Stimulated activated CD4-positive, alpha-beta T cell treated with anti-CD3 and anti-CD28 coated beads, Interleukin-4, amount 100 ng/mL, for 4 hours (primary cell): ENCODE measurements around the gene RBM45.
"Not testable (repeated sequence)": the region's sequence is repeated elsewhere in the genome, so short reads cannot be mapped to it uniquely, and the experiment has no call there.

Experiments used
- DNase-seq, 2 experiments: peaks; one replicate each; pipeline ENCODE4 v3.0.0-alpha.2; 2020

The RBM45 gene, protein sequence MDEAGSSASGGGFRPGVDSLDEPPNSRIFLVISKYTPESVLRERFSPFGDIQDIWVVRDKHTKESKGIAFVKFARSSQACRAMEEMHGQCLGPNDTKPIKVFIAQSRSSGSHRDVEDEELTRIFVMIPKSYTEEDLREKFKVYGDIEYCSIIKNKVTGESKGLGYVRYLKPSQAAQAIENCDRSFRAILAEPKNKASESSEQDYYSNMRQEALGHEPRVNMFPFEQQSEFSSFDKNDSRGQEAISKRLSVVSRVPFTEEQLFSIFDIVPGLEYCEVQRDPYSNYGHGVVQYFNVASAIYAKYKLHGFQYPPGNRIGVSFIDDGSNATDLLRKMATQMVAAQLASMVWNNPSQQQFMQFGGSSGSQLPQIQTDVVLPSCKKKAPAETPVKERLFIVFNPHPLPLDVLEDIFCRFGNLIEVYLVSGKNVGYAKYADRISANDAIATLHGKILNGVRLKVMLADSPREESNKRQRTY

DNA sequence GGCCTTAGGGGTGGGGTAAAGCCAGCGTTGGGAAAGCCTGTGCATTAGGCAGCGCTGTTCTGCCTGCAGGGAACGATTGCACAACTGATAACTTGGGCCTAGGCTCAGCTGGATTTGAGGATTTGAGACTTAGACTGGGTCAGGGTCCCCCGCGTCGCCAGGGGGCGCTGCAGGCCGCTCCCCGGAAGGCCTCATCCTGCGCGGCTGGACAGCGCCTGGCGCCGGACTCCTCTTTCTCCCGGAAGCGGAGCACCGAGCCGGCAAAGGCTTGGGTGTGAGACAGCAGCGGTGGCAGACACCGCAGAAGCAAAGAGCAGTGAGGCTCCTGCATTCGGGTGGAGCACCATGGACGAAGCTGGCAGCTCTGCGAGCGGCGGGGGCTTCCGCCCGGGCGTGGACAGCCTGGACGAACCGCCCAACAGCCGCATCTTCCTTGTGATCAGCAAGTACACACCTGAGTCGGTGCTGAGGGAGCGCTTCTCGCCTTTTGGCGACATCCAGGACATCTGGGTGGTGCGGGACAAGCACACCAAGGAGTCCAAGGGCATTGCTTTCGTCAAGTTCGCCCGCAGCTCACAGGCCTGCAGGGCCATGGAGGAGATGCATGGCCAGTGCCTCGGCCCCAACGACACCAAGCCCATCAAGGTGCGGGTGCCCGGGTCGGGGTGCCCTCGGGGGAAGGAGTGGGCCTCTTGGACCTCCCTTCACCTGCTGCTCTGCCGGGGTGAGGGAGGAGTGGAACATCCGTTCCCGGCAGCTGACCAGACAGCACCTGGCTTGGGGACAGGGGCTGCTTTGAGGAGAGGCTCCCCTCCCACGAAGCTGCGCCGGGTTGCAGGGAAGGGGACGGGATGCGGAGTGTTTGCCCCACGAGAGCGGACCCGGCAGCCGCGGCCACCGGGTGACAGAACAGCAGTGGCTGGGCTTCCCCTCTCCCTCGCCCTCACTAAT lies at the start of gene RBM45:
RBM45 (plus strand) TSS at position 236 of the 951 bp plus-strand sequence; CDS start at position 346, 110 bp downstream.
- peak; percentile 78 to 88 for DNase-seq

DNA sequence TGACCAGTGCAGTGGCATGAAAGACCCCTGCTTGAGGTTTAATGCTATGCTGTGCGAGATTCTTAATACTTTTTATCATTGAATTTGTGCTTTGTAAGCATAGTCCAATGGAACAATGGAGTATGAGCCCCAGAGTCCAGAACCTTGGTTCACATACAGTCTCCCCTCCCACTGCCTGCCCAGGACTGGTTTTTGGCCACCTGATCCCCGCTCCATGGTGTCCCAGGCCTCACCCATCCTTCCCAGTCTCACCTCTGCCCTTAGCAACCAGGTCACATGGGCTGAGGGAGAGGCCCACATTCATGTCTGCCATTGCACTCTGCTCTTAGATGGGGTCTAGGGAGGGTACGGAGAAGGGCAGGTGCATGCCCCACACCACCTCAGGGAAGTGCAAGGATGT lies 45.9 kb upstream of the RBM45 start:
- no peak for DNase-seq

DNA sequence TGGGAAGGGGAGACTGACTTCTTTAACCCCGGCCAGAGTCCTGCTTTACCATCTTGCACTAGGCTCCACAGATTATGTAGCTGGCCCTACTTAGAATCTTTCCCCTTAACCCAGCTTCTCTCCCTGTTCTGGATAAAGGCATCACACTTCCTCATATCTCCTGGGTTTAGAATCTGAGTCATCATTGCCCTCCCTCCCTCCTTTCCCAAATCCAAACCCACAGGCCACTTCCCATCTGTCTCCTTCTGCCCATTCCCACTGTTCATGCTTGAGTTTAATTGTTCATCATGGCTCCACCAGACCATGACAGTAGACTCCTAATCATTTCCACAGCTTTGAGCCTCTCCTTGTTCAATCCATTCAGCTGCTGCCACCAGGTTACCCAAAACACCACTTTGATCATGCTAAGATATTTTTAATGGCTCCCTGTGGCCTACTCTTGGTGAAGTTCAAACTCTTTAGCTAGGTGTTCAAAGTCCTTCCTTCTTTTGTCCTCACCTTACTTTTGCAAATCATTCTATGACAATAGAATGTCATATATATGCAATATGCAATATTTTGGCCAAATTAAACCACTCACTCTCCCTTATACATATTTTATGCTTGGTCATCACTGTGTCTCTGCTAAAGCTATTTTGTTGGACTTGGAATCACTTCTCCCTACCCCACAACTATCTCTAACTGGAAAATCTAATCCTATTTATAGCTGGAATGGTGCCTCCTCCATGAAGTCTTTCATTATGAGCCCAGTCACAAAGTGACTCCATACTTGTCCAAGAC lies 45.2 kb upstream of the RBM45 start:
- no peak for DNase-seq

DNA sequence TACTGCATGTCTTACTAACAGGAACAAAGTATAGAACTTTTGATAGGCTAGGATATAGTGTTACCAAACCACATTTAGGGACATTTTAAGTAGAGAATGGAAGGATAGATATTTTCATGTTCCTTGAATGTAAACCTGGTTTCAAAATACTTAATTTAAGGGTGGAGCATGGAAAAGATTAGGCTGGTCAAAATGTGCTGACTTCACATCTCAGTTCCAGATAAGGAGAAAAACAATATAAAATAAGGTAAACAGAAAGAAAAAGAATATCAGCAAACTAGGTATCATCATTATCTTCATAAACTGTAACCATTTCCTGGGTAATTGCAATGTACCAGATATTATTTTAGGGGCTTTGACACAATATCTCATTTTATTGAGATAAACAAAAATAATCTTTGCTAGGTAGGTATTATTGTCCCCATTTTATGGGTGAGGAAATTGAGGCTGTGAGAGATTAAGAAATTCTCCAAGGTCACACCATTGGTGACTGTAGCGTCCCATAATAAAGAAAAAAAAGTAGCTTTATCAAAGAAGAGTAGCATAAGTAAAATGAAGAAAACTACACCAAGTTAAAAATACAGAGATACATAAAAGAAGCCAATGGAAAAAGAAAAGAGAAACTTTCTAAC lies 43.3 kb upstream of the RBM45 start:
- no peak for DNase-seq

DNA sequence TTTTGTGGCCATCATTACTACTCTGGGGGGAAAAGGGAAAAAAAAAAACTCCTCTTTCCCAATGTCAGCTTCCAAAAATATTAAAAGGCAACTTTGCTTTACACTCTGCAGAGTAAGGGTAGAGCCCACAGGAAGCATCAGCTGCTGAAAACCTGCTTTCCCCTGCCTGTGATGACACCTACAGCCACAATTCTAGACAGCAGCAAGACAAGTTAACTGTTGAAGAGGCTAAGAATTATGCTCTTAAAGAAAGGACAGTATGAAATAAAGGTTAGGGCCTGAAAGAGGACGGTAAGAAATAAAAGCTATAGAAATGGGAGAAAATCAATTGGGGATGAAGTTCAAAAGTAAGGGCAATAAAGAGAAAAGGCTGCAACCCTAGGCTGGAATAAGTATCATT lies 42.7 kb upstream of the RBM45 start:
- DNase-seq, result no peak

DNA sequence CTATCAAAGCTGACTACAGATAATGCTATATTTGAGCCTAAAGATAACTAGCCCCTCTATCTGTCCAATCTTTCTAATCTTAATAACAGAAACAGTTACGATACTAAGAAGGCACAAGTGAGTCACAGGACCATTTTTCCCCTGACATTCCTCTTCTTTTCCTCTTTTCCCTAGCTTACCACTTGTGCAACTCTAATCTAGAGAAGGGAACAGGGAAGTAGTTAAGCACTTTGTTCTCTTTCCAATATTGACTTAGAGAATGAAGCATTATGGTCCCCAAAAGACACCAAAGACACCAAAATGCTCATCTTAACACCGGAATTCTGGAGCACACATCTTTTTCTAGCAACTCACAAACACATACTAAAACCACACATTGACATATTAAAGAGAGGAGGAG lies 41.4 kb upstream of the RBM45 start:
- no peak for DNase-seq

DNA sequence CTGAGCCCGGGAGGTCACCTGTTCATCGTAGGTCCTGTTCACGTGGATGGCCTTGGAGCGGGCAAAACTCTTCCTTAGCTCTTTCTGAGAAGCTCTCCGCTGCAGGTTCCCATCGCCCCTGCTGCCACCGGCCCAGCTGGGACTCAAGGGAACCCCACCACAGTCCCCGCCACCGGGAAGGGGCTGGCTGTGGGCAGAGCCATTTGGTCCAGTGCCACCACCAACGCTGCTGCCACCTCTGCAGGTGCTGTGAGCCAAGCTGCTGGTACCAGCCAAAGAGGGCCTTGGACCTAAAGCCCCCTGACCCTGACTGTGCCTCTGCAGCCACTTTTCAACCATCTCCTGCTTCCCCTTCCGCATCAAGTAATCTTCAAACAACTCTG lies 40.2 kb upstream of the RBM45 start:
- DNase-seq, result no peak

DNA sequence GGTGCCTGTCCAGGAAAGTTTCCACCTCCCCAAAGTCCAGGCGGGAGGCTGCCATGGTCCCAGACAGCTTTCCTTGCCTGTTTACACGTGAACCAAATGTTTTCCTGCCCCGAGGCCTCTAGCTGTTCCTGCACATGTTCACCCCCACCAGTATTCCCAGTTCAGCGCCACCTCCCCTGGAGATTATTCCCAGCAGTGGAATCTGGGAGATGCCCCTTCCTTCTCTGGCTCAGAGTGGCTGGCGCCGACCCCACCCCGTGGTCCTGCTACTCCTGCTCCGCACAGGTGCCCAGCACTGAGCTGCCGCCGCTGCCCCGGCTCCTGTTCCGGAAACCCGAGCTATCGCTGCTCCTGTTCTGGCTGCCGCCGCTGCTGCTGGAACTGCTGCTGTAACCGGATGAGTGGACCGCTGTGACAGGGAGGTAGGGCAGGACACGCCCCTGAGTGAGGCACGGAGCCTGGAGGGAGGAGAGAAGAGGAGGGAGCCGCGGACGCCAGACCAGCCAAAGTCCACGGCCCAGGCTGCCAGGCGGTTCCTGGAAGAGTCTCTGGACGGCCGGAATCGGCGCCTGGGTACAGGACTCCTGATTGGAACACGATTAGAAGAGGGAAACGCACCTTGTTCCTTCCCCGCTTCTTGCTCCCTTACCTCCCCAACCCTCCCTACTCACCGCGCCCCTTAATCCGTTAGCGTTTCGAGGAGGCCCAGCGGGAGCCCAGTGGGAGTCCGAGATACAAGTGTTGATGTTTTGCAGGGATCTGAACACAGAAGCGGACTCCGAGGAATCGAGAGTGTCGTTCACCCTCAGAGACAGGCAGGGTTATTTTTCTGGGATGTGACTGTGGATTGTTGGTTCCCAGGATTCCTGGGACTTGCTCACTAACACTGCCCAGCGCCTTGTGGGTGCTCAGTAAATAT lies 39.6 kb upstream of the RBM45 start, which contains the start of gene PDE11A:
PDE11A (minus strand) TSS at position 395 of the 919 bp plus-strand sequence; CDS start at position 55, 340 bp downstream.
- peak in 1 of 2 experiments; percentile 8 for DNase-seq

DNA sequence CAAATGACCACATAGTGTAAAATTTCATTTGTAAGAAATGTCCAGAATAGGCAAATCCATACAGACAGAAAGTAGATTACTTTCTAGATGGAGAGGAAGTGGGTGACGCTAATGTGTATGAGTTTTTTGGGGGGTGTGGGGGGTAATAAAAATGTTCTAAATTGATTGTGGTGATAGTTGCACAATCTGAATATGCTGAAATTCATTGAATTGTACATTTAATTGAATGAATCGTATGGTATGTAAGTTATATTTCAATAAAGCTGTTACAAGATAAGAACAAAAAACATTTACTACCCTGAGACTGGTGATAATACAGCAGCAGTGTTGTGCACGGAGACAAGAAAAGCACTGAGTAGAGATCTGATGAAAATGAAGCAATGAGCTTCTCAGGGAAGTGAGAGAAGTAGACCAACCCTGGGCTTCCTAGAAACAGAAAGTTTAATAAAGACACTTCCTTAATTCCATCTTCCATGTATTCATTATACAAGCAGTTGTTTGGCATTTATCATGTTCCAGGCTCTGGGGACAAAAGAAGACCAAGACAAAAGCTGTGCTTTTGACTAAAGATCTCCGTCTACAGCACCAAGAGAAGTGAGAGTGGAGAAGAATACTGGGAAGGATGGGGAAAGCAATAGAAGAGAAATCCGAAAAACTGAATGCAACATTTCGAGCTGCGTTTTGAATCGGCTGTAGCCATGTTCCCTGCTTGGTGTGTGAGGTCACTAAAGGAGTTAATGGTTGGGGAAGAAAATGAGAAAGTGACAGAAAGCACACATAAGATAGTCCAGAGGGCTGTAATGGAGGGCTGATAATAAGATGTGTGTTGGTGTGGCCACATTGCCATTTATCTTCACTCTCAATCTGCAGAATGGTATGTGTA lies 37.9 kb upstream of the RBM45 start:
- no peak for DNase-seq

DNA sequence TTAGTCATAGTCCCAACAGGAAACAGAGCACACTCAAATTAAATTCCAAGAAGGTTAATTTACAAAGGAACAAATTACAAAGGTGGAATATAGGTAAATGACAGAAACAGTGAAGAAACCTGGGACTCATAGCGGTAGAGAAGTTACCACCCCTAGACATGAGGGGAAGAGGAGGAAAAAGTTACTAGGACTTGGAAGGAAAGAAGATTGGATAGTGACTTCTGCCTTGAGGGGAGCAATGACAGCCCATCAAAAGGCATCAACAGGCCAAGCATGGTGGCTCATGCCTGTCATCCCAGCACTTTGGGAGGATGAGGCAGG lies 37.3 kb upstream of the RBM45 start:
- DNase-seq, result no peak

DNA sequence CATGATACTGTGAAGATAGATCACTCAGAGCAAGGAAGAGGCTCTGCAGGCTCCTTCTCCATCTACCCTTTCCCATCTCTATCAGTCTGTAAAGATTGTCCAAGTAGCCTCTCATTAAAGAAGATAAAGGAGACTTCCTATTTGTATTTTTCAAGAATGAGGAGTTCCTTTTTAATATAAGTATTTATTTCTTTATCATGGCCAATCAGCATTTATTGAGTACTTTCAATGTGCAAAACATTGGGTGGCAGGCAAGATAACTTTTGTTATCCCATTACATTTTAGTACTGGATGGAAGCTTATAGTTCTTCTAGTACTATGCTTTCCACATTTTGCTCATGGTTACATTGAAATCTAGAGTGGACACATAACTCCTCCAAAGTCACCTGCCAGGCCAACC lies 36.1 kb upstream of the RBM45 start:
- DNase-seq, result no peak

DNA sequence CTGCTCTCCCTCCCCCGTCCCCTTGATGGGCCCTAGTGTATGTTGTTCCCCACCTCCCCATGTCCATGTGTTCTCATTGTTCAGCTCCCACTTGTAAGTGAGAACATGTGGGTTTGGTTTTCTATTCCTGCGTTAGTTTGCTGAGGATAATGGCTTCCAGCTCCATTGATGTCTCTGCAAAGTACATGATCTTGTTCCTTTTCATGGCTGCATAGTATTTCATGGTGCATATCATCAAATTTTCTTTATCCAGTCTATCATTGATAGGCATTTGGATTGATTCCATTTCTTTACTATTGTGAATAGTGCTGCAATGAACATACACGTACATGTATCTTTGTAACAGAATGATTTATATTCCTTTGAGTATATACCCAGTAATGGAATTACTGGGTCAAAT lies 33.0 kb upstream of the RBM45 start:
- DNase-seq, result not testable (repeated sequence)

DNA sequence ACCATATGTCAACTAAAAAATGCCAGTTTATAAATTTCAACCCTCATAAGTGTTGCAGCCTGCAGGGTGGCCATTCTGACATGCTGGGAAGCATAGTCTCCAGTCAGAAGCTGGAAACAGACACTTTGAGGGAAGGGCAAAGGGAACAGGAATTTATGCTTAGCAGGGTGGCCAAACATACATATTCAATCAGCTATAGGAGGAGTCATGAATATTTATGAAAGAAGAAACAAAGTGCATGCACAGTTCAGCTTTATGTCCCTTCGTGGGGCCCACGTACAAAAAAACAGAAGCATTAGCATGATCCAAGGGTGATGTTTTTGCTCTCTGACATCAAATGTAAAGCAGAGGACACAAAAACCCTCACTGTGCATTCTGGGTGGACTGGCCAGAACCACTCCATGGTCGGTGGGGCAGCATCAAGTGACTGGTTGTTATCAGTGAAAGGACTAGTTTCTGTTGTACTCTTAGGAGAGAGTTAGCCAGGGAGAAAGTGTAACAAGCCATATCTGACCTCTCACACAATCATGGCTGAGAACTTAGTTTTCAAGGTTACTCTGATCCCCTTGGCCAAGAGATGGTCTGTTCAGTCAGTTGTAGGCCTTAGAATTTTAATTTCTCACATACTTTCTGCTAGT lies 29.7 kb upstream of the RBM45 start:
- no peak for DNase-seq

DNA sequence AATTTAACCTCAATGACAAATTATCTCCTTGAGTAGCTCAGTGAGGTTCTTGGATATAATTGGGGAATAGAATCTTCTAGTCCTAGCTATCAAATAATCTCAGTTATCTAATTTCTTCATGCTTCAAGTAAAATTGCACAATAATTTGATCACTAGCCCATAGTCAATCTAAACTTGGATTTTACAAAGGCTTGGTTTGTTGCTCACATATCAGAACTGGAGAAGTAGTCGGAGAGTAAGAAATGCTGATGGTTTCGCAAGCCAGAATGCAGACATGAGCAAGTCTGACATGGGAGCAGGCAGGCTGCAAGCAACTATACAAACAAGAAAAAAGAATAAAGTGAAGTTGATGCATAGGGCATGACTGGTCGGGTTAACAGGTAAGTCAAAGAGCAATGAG lies 28.0 kb upstream of the RBM45 start:
- DNase-seq, result no peak

DNA sequence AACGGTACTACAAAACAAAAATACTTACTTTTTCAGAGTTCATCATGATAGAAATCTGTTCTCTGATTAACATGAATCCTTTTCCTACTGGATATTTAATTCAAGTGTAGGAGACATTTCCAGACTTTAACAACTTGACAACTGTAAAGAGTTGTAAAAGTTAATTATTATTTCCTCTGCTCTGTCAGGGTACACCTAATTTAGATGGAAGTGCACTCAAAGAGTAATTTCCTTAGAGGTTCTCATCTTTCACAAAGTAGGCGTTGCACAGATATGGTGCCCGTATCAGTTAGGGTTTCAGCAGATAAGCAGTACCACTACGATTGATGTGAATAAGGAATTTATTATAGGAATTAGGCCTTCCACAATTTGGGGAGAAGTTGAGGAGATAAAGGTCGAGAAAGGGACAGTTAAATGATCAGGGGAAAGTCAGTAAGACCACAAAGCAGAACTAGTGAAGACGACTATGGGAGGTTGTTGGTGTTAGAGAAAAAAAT lies 23.4 kb upstream of the RBM45 start:
- no peak for DNase-seq

DNA sequence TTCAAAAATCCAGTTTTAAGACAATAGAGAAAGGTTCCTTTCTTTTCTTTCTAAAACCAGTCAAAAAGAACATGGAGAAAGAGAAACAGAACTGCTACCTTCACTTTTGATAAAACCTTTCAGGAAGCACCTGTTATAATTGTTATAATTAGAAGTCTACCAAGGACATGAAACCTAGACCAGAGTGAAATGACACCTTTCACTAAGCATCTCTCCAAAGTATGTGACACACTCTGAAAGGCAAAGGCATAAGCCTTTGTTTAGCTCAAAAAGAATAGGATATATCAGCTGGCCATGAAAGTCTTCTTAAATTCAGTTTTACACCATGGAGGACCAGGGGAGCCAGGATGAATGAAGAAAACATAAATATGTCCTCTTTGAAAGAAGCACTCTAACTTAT lies 18.8 kb upstream of the RBM45 start:
- no peak for DNase-seq

DNA sequence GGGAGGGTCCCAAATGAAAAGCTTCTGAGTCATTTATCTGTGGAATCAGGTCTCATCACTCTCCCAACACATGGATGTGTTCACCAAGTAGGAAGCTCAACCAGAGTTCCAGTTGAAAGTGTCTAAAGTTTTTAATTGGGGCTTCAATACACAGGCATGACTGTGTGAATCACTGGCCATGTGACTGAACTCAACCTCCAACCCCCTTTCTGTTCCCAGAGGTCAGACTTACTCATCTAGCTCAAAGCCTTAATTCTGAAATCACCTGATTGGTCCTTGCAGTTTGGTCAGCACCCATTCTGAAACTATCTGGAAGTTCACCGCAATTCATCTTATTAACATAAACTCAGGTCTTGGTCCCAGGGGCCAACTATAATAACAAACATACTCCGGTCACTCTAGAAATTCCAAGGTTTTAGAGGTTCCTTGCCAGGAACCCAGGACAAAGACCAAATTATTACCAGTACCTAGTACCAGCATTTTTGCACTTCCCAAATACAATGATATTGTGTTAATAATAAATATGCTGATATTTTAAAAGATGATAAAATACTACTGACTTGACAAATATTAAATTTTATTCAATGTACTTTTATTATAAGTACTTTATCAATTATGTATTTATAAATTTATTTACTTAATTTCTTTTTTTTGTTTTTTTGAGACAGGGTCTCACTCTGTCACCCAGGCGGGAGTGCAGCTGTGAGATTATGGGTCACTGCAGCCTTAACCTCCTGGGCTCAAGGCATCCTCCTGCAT lies 10.7 kb upstream of the RBM45 start:
- no peak for DNase-seq

DNA sequence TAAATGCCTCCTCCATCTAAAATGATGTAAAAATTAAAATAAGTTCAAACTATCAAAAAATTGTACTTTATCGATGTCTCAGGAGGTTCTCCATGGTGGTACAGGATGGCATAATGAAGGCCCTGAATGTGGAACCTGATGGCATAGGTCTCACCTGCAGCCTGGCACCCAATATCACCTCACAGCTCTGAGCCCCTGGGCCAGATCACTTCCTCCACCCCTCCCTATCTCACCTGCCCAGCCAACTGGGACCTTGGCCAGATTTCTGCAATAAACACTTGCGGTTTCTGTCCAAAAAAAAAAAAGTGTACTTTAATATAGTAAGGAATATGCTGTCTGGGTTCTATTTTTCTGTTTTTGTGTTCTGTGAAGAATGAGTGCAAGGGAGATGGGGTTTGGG lies 6.7 kb upstream of the RBM45 start:
- DNase-seq, result no peak

DNA sequence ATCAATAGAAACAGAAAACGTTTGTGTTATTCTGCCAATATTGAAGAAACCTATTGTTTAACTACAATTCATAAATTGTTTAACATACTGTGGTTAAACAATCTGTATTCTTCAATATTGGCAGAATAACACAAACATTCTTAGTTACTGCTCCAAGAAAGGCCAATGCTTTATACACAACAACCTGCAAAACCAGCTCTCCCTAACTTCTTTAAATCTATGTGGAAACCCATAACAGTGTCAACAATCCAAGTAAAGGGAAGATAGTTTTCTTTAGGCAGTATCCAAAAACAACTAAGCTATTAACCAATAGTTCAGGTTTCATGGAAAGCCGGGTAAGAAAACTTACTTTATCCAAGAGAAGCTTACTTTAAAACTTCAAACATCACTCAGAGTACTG lies 6.2 kb upstream of the RBM45 start:
- no peak for DNase-seq
